Eye (tissue), 1 donor: ENCODE data around the gene BDP1.
"Not testable (repeated sequence)": the region's sequence is repeated elsewhere in the genome, so short reads cannot be mapped to it uniquely, and the experiment has no call there.

ENCODE experiments used
- DNase-seq: peaks from one replicate; pipeline ENCODE4 v3.0.0-alpha.2; 2015

Gene BDP1

GRCh38 chr5:71461360-71461759, 5.9 kb downstream of the BDP1 start:
- no peak for DNase-seq

- DNase-seq: no peak
These were observed 15.7 kb downstream of the BDP1 start for GRCh38 chr5:71471193-71471592.

- DNase-seq: no peak
These were observed 20.4 kb downstream of the BDP1 start for GRCh38 chr5:71475788-71476384.

- no peak for DNase-seq
These were observed 26.0 kb downstream of the BDP1 start for GRCh38 chr5:71481441-71481840.

GRCh38 chr5:71482132-71482531, 26.7 kb downstream of the BDP1 start:
- DNase-seq: no peak

- no peak for DNase-seq
These were observed 27.9 kb downstream of the BDP1 start for GRCh38 chr5:71483355-71483754.

GRCh38 chr5:71492817-71493615, 37.6 kb downstream of the BDP1 start:
- DNase-seq: no peak

- DNase-seq: not testable (repeated sequence)
These were observed 38.8 kb downstream of the BDP1 start for GRCh38 chr5:71494202-71494601.

- not testable (repeated sequence) for DNase-seq
These were observed 43.3 kb downstream of the BDP1 start for GRCh38 chr5:71498756-71499155.

- no peak for DNase-seq
These were observed 48.1 kb downstream of the BDP1 start for GRCh38 chr5:71503536-71503935.

- no peak for DNase-seq
These were observed 66.7 kb downstream of the BDP1 start for GRCh38 chr5:71522151-71522550.

- not testable (repeated sequence) for DNase-seq
These were observed 70.2 kb downstream of the BDP1 start for GRCh38 chr5:71525611-71526010.

- DNase-seq: no peak
These were observed 72.8 kb downstream of the BDP1 start for GRCh38 chr5:71528206-71528605.

- DNase-seq: no peak
These were observed 74.2 kb downstream of the BDP1 start for GRCh38 chr5:71529682-71530081.

- no peak for DNase-seq
These were observed 77.7 kb downstream of the BDP1 start for GRCh38 chr5:71533142-71533541.

GRCh38 chr5:71533615-71534014, 78.2 kb downstream of the BDP1 start:
- no peak for DNase-seq

- no peak for DNase-seq
These were observed 82.2 kb downstream of the BDP1 start for GRCh38 chr5:71537687-71538086.

- not testable (repeated sequence) for DNase-seq
These were observed 95.4 kb downstream of the BDP1 start for GRCh38 chr5:71550885-71551284.

GRCh38 chr5:71551582-71551981, 96.1 kb downstream of the BDP1 start:
- not testable (repeated sequence) for DNase-seq

GRCh38 chr5:71552026-71552749, 96.7 kb downstream of the BDP1 start:
- not testable (repeated sequence) for DNase-seq

- DNase-seq: no peak
These were observed 107.7 kb downstream of the BDP1 start for GRCh38 chr5:71563161-71563560.

- no peak for DNase-seq
These were observed 109.4 kb downstream of the BDP1 start for GRCh38 chr5:71564895-71565294.

- no peak for DNase-seq
These were observed 114.5 kb downstream of the BDP1 start for GRCh38 chr5:71569748-71570509.
